NCI-H774 (cell line): ENCODE data around the gene NEUROG1.

ENCODE experiments used
- DNase-seq: peaks from one replicate; lab custom pipeline; 2025; lab: John Stamatoyannopoulos, UW

NEUROG1 gene

DNA sequence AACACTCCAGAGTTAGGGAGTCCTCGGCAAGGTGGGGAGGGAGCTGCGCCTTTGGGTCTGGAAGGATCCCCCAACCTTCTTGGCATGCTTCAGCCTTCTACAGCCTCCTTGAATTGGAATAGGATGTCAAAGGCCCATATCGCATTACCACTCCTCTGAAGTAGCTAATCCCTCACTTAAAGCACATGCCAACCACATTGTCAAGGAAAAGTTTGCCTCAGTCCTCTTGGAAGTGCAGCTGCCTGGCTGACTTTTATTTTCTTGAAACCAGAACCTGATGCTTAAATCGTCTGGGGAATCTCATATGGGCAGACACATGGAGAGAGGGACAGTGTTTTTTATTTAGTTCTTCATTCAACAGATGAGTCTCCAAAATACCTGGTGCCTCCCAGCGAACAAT, 28.6 kb upstream of the NEUROG1 start:
- DNase-seq: no peak

DNA sequence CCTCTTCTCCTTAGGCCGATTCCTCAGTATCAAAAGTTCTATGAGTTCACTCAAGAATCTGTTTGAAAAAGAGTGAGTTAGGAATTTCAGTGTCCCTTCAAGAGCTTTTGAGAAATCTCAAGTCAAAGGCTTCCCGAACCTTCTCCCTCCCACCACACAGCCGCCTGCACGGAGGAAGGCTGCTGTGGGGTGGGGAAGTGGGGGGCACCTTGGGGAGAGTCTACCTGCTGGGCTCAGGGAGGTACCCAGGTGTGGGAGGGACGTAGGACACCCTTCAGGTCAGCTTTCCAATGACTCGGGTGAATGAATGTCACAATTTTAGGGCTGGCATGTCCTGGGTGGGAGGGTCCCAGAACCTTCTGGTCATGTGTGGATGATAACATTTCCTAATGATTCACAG, 25.5 kb upstream of the NEUROG1 start:
- no peak for DNase-seq

- DNase-seq: peak; percentile 73
Observed at GRCh38 chr5:135560858-135561257, 25.1 kb upstream of the NEUROG1 start.

- DNase-seq: no peak
Observed at GRCh38 chr5:135559354-135559753, 23.6 kb upstream of the NEUROG1 start.

DNA sequence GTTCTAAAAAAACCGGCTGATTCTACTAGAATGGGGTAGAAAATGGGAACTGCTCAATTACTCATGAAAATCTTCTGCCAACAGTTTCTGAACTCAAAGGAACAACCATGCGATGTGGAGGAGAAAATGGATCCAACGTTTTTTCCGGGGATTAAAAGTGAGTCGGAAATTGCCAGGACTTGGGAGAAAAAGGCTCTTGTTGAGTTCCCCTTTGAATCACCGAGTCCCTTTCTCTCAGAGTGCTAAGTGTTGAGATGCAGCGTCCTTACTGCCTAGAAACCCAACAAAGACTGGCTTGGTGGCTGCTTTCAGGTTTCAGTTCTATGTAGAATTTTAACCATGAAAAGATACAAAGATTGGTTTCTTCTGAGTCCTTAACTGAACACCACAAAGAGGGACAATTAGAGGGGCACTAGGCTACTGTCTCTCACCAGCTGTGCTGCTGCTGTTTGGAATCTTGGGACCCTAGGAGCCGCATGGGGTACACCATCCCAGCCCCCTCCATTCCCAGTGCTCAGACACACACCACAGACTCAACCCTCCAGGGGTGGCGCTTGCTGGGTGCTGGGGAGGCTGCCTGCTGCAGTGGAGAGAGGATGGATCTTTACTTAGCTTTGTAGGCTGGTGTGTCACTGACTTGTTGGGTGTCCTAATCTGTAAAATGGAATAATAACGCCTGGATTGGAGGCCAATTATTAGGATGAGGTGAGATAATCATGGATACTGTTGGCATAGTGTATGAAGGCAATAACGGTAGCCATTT, 21.5 kb upstream of the NEUROG1 start:
- no peak for DNase-seq

DNA sequence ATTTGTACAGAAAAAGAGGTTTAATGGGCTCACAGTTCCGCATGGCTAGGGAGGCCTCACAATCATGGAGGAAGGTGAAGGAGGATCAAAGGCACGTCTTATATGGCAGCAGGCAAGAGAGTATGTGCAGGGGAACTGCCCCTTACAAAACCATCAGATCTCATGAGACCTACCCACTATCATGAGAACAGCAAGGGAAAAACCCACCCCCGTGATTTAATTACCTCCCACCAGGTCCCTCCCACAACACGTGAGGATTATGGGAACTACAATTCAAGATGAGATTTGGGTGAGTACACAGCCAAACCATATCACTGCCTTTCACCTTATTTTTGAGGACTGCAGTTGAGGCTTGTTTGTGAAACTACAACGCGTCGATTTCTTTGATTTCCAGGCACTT, 20.9 kb upstream of the NEUROG1 start:
- no peak for DNase-seq

DNA sequence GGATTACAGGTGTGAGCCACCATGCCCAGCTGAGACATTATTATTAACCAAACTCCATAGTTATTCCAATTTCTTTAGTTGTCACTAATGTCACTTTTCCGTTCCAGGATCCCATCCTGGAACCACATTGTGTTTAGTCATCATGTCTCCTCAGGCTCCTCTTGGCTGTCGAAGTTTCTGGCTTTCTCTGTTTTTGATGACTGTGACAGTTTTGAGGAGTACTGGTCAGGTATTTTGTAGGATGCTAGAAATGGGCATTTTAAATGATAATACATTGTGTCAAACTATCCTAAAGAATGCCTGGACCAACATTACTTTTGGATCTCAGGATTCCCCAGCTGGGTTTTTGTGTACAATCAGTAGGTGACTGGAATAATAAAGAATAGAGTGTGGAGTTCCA, 19.8 kb upstream of the NEUROG1 start:
- no peak for DNase-seq

DNA sequence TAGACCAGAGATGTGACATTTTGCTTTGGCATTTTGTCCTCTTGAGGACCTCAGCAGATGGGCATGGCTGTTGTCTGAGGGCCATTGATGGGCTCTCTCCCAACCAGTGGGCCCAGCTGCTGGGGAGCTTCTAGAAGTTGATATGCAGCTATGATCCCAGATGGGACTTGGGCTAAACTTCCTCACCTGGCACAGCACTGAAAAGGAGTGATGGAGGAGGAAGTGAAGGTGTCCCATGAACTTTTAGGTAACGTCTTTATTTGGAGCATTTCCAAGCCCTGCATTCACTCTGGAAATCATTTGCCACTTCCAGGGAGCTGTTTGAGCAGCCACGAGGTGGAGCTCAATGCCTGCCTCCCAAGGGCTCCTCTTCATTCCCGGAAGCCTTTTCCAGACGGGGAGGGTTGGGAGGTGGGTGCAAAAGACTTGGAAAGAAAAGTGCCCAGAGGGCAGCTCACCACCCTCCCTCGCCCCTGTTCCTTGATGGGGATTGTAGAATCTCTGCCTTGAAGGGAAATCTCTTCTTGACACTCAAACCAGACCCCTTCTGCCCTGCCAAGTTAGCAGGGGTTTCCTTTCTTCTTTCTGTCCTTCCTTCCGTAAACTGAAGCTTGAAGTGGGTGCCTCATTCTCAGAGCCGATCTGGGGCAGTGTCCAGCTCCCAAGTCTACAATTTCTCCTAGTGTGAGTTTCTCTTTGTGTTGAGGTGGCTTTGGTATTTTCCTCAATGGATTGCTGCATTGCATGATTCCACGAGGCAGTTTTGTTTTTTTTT, 18.1 kb upstream of the NEUROG1 start:
- DNase-seq: peak; percentile 20

DNA sequence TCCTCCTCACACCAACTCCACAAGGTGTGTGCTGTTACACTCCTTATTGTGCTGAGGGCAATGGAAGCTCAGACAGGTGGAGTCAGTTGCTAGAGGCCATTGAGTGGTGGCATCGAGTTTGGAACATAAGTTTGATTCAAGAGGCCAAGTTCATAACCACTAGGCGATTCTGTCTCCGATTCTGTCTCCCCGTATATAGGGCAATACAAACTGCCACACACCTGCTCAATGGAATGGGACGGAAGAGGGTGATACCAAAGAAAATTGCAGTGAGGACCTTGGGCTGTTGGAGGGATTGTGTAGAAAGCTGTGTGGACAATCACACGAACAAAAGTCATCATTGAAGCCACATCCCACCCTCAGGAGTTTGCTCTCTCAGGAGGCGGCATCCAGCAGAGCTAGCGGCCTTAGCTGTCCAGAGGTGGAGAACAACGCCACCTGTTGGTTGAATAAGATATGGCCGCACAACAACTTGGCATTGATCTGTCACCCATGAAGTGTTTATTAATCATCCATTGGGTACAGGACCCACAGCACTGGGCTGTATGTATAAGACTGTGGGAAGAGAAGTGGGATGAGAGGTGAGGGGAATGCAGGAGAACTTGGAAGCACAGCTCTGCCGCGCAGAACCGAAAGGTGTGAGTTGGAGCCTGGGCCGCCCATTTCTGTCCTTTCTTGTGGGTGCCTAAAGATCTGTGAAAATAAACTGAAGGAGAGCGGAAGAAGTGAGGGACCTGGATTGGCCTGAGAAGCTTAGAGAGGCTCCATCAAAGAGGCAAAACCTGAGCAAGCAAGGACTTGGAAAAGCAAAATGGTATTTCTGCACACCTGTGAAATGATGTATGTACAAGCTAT, 16.1 kb upstream of the NEUROG1 start:
- peak; percentile 53 for DNase-seq

GRCh38 chr5:135549413-135549812, 13.6 kb upstream of the NEUROG1 start:
- no peak for DNase-seq

GRCh38 chr5:135547590-135548254, 12.0 kb upstream of the NEUROG1 start:
- DNase-seq: no peak

DNA sequence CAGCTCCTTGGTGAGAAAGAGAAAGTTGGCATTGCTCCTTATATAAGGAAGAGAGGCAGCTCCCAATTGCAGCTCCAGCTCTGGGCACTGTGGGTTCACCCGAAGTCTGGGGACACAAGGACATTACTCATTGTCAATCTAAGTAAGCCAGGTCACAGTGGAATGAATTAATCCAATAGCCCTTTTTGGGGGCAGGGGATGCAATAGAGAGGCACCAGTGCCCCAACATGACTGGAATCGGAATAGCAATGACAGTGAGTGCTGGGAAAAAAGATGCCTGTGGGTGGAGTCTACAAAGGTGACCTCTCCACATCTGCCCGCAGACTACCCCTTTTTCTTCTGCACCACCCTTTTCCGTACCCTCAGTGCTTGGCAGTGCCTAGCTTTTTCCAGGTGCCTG, 11.1 kb upstream of the NEUROG1 start:
- no peak for DNase-seq

- DNase-seq: no peak
Observed at GRCh38 chr5:135546101-135546500, 10.3 kb upstream of the NEUROG1 start.

DNA sequence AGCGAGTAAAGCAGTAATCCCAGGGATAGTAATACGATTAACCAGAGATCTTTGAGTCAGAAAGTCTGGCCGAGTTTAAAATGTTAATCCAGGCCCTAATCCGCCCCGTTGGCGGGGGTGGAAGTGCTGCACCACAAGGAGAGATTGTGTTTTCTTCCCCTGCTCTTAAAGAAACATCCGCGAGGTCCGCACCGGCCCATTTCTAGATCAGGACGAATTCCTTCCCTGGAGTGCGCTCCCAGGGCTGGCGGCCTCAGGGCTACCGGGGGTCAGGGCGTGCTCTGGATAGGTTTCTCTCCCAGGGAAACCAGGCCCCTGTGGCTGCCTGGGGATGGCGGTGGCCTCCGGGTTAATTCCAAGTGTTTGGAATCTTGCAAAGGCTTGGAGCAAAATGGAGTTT, 9.3 kb upstream of the NEUROG1 start:
- DNase-seq: no peak

DNA sequence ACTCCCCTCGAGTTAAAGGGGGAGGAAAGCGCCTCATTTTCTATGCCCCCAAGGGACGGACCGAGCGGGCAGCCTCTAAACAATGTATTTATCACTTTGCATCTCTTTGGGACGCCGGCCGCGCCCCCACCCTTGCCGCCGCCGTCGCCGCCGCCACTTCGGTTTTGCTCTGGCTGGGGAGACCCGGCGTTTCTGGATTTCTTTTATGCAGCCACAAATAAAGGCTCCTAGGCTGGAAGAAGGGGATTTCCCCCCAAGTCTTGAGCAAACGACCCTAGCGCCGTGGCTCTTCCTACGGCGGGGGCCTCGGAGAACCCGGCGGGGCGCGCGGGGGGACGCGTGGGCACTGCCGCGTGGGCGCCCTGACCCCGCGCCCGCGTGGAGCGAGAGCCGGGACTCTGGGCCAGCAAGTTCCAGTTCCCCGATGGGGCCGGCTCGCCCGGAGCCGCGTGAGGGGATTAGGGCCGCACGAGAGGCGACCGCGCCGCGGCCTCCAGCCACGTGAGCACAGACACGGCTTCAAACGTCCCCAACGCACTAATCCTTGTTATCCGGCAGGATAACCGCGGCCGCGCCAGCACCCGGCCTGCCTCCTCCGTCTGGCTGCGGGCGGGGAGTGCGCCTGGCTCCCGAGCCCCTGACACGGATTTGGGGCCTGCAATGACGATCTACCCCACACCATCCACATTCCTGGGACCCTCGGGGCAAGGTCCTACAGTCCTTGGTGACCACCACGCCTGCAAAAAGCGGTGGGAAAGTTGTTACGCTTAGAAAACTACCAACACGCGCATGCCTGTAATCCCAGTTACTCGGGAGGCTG, 7.9 kb upstream of the NEUROG1 start:
- no peak for DNase-seq

DNA sequence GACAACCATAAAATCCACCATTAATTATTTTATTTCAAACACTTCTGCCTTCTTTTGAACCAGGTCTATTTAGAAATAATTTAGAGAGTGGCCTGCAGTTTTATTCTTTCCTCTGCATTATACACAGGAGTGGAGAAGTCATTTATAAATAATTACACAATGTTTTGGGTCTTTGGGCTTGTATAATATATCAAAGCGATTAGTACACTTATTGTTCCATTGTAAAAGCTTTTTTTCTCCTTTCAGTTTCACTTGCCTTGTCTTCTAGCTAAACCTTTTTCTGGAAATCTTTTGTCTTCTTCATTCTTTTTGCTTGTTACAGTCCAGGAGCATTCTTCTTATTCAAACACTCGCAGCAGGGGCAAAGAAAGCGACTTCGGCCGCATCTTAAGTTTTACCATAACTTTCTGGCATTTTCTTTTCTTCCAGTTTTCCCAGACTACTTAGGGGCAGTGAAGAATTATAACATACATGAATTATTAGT, 7.3 kb upstream of the NEUROG1 start:
- DNase-seq: no peak

DNA sequence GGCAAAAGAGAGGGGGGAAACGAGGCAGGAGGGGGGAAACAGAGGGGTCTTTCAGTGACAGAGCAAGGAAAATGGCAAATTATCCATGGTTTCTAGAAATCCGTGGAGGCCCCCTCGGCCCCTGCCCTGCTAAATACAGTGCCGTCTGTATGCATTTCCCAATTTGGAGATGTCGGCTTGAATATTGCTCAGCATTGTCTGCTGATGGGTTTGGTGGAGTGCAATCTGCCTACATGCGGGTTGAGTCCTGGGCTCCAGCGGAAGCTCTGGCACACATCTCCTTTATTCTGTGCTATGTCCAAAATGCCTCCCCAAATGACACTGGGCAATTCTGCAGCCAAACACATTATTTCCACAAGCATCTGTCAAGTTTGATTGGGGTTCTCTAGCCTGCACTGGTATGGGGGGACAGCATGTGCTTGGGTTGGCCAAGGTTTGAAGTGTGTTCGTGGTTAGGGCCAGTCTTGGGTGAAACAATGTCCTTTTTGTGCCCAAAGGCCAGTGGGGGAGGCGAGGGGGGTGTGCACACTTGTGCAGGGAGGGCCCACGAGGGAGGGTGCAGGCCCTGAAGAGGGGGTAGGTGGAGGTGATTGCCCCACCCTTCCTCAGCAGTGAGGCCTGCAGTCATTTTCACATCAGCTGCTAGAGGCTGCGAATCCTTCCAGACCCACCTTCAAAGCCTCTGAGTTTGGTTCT, 6.2 kb upstream of the NEUROG1 start:
- no peak for DNase-seq

GRCh38 chr5:135539430-135540005, 3.8 kb upstream of the NEUROG1 start:
- no peak for DNase-seq

- DNase-seq: no peak
Observed at GRCh38 chr5:135538261-135538660, 2.5 kb upstream of the NEUROG1 start.

DNA sequence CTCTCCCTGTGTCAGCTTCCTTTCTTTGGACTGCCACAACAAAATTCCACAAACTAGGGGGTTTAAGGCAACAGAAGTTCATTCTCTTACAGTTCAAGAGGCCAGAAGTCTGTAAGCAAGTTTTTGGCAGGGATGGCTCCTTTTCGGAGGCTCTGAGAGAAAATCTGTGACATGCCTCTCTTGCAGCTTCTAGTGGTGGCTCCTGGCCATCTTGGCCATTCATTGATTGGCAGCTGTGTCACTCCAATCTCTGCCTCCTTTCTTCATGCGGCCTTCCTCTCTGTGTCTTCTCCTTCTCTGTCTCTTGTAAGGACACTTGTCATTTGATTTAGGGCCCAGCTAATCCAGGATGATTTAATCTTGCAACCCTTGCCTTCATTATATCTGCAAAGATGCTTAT, 2.0 kb upstream of the NEUROG1 start:
- no peak for DNase-seq
